ENCODE results near the gene VRK1. TPM values are rescaled to one million over a fixed set of nuclear protein-coding genes. Genes with fewer than 3 reads are reported as not detected.

The VRK1 gene
- total RNA-seq, 1 experiment from 2014 or later = 124 TPM

DNA sequence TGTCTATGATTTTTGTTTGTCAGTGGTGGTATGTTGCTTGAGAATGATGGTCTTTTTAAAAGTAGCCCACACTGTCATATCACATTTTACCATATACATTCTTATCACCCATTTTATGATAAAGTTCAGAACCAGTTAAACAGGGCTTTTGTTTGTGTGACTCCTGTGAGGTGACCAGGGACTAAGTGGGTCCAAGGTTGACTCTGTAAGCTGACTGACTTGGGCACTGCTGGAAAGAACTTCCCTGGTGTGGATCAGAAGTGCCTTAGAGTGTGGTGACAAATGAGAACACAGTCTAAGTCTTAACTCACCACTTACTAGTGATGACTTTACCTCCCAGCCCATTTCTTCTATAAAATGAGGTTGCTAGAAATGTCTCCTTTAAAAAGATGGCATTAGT, 52.6 kb downstream of the VRK1 start:
- Histone ChIP-seq H3K4me3 (ENCODE audit: low read depth, low read length, poor library complexity, severe bottlenecking) (no peak overlapping the region), H3K36me3 (ENCODE audit: insufficient read depth, low read length, poor library complexity, severe bottlenecking) (peaks cover 50% of the 10 kb centered on the region), H3K27me3 (replicated peaks; ENCODE audit: insufficient read depth, low read depth, low read length, poor library complexity) (no peaks in the 10 kb centered on the region), H3K9me3 (ENCODE audit: low read depth, low read length, poor library complexity, severe bottlenecking) (no peaks in the 10 kb centered on the region), H3K27ac (ENCODE audit: low read depth, low read length, poor library complexity, severe bottlenecking) (no peak overlapping the region), H3K4me1 (ENCODE audit: insufficient read depth, low read length, poor library complexity, severe bottlenecking) (peaks cover 4% of the 10 kb centered on the region)
- ChIA-PET POLR2A (ENCODE audit: low non-redundant PET) (no interaction called here), CTCF (no interaction called here)
- intact Hi-C loops (cut with micrococcal nuclease; ENCODE audit: unreplicated experiment) = loop anchor here (5.0 kb wide), 1 partner anchor 282 kb away; no protein-coding TSS in a partner anchor
- DNase-seq (ENCODE audit: low spot score) = no peak
- BruUV-seq (replicated peaks) = no TSS peak
- no peak for TF ChIP-seq EZH2 (IDR thresholded peaks at IDR 0.05; ENCODE audit: borderline replicate concordance, low read depth, low read length, poor library complexity, severe bottlenecking)

DNA sequence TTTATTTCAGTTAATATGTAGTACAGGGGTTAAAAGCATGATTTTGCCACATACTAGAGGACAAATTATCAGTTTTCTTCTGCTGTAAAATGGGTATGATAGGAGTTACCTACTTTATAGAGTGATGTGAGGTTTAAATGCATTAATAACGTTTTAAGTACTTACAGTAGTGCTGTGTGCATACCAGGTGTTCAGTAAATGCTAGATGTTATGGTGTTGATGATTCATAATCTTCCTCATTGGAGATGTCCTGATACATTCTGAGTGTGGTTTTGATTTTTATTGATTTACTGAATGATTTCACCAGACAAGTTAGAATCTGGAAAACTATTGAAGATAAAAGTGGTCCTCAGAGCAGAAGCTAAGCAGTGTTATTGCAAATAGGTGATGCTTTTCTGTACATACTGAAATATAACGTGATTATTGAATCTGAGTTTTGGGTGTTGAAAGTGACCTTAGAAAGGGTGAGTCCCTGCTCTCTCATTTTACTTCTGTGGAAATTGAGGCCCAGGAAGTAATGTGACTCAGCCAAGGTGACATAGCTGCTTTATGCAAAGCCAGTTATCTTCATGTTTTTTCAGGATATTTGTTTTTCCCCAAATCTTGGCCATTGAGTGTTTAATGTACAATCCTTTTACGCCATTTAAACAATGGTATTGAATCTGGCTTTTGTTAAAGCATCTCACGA, 54.7 kb downstream of the VRK1 start:
- CTCF ChIA-PET = interaction anchor here (0.9 to 1.8 kb wide), 2 partner anchors 10 to 751 kb away, joined by 5 to 7 read pairs; no protein-coding TSS in a partner anchor
- Histone ChIP-seq H3K27me3 (replicated peaks; ENCODE audit: insufficient read depth, low read depth, low read length, poor library complexity) (no peaks in the 10 kb centered on the region), H3K4me3 (ENCODE audit: low read depth, low read length, poor library complexity, severe bottlenecking) (no peak overlapping the region), H3K36me3 (ENCODE audit: insufficient read depth, low read length, poor library complexity, severe bottlenecking) (peaks cover 57% of the 10 kb centered on the region), H3K27ac (ENCODE audit: low read depth, low read length, poor library complexity, severe bottlenecking) (peak overlapping the region; percentile 23), H3K9me3 (ENCODE audit: low read depth, low read length, poor library complexity, severe bottlenecking) (no peaks in the 10 kb centered on the region), H3K4me1 (ENCODE audit: insufficient read depth, low read length, poor library complexity, severe bottlenecking) (peaks cover 4% of the 10 kb centered on the region)
- BruUV-seq (replicated peaks) = no TSS peak
- POLR2A ChIA-PET (ENCODE audit: low non-redundant PET) = no interaction called here
- TF ChIP-seq, protein P1, sequence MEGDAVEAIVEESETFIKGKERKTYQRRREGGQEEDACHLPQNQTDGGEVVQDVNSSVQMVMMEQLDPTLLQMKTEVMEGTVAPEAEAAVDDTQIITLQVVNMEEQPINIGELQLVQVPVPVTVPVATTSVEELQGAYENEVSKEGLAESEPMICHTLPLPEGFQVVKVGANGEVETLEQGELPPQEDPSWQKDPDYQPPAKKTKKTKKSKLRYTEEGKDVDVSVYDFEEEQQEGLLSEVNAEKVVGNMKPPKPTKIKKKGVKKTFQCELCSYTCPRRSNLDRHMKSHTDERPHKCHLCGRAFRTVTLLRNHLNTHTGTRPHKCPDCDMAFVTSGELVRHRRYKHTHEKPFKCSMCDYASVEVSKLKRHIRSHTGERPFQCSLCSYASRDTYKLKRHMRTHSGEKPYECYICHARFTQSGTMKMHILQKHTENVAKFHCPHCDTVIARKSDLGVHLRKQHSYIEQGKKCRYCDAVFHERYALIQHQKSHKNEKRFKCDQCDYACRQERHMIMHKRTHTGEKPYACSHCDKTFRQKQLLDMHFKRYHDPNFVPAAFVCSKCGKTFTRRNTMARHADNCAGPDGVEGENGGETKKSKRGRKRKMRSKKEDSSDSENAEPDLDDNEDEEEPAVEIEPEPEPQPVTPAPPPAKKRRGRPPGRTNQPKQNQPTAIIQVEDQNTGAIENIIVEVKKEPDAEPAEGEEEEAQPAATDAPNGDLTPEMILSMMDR (conservative IDR thresholded peaks at IDR 0.05; ENCODE audit: low read depth, low read length) = no peak
- TF ChIP-seq EZH2 (IDR thresholded peaks at IDR 0.05; ENCODE audit: borderline replicate concordance, low read depth, low read length, poor library complexity, severe bottlenecking) = no peak
- intact Hi-C loops (cut with micrococcal nuclease; ENCODE audit: unreplicated experiment) = loop anchor here (5.0 kb wide), 1 partner anchor 285 kb away; no protein-coding TSS in a partner anchor
- no peak for DNase-seq (ENCODE audit: low spot score)

- DNase-seq (ENCODE audit: low spot score) = peak; percentile 61
- Histone ChIP-seq H3K4me1 (ENCODE audit: insufficient read depth, low read length, poor library complexity, severe bottlenecking) (peaks cover 4% of the 10 kb centered on the region), H3K9me3 (ENCODE audit: low read depth, low read length, poor library complexity, severe bottlenecking) (no peaks in the 10 kb centered on the region), H3K4me3 (ENCODE audit: low read depth, low read length, poor library complexity, severe bottlenecking) (no peak overlapping the region), H3K36me3 (ENCODE audit: insufficient read depth, low read length, poor library complexity, severe bottlenecking) (peaks cover 55% of the 10 kb centered on the region), H3K27me3 (replicated peaks; ENCODE audit: insufficient read depth, low read depth, low read length, poor library complexity) (no peaks in the 10 kb centered on the region), H3K27ac (ENCODE audit: low read depth, low read length, poor library complexity, severe bottlenecking) (peak overlapping the region; percentile 23)
- intact Hi-C loops (cut with micrococcal nuclease; ENCODE audit: unreplicated experiment) = loop anchor here (5.0 kb wide), 1 partner anchor 286 kb away; no protein-coding TSS in a partner anchor
- TF ChIP-seq EZH2 (IDR thresholded peaks at IDR 0.05; ENCODE audit: borderline replicate concordance, low read depth, low read length, poor library complexity, severe bottlenecking) = no peak
- TF ChIP-seq, protein P1 (conservative IDR thresholded peaks at IDR 0.05; ENCODE audit: low read depth, low read length) = peak; percentile 76
- POLR2A ChIA-PET (ENCODE audit: low non-redundant PET) = interaction anchor here (0.7 kb wide), 1 partner anchor 376 kb away, joined by 3 read pairs; no protein-coding TSS in a partner anchor
- no TSS peak for BruUV-seq (replicated peaks)
- CTCF ChIA-PET = interaction anchor here (0.7 to 1.8 kb wide), 6 partner anchors 9 to 752 kb away, joined by 3 to 7 read pairs (median 5); partner anchors contain the start of gene VRK1
These were observed 55.7 kb downstream of the VRK1 start for GRCh38 chr14:96852823-96853422.

All from A673 (cell line).